Epithelial cell of proximal tubule (primary cell): ENCODE results near the gene OR52N4. TPM values are rescaled to one million over a fixed set of nuclear protein-coding genes. Genes with fewer than 3 reads are reported as not detected.

Experiments used
- DNase-seq: peaks from one replicate; pipeline ENCODE4 v3.0.0-alpha.2; 2011; ENCODE audit warnings: low read depth
- H3K4me3 ChIP-seq: 2 replicates; pipeline ENCODE4 v1.5.1; 2011; ENCODE audit warnings: low read depth, mild to moderate bottlenecking, low read length
- total RNA-seq: library from RNA; depleted of rRNA; stranded (reverse); fragments of >200 nt; gene quantifications from 2 replicates; pipeline ENCODE4 v1.2.3, GENCODE V29; 2015
- TF ChIP-seq, protein P1 (sequence below): conservative IDR thresholded peaks from 2 replicates; pipeline ENCODE4 v1.5.1; 2012; ENCODE audit warnings: low read depth, mild to moderate bottlenecking, low read length

OR52N4 gene
- total RNA-seq, 1 donor from 2014 or later: not detected

DNA sequence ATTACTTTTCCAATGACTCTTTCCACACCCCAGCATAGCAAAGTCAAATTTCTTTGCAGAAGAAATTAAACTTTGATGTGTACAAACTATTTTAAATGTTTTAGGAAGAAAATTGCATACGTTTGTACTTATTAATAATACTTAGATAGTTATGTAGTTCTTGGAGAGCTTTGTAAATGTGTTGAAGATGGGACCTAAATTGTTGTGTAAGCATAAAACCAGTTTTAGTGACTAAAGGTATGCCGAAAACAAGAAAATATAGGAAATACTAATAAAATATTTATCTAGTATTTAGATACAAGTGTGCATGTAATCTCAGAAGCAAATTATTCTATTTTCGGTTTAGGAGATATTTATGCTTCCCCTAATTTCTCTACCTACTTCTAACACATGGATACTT is 4.2 kb upstream of the OR52N4 start:
- no peak overlapping the region for H3K4me3 ChIP-seq
- TF ChIP-seq, protein P1, sequence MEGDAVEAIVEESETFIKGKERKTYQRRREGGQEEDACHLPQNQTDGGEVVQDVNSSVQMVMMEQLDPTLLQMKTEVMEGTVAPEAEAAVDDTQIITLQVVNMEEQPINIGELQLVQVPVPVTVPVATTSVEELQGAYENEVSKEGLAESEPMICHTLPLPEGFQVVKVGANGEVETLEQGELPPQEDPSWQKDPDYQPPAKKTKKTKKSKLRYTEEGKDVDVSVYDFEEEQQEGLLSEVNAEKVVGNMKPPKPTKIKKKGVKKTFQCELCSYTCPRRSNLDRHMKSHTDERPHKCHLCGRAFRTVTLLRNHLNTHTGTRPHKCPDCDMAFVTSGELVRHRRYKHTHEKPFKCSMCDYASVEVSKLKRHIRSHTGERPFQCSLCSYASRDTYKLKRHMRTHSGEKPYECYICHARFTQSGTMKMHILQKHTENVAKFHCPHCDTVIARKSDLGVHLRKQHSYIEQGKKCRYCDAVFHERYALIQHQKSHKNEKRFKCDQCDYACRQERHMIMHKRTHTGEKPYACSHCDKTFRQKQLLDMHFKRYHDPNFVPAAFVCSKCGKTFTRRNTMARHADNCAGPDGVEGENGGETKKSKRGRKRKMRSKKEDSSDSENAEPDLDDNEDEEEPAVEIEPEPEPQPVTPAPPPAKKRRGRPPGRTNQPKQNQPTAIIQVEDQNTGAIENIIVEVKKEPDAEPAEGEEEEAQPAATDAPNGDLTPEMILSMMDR: no peak
- DNase-seq: no peak

DNA sequence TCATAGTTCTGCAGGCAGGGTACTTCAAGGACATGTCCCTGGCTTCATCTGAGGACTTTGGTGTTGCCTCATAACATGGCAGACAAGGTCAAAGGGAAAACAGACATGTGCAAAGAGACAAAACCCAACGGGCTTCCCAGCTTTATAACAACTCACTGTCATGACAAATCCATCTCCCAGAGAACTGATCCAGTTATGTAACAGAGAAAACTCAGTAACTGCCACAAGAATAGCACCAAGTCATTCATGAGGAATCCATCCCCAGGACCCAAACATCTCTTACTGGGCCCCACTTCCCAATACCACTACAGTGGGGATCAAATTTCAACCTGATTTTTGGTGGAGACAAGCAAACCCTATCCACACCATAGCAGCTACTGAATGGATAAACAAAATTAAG is 13.0 kb downstream of the OR52N4 start:
- no peak overlapping the region for H3K4me3 ChIP-seq
- DNase-seq: no peak
- TF ChIP-seq, protein P1: no peak

DNA sequence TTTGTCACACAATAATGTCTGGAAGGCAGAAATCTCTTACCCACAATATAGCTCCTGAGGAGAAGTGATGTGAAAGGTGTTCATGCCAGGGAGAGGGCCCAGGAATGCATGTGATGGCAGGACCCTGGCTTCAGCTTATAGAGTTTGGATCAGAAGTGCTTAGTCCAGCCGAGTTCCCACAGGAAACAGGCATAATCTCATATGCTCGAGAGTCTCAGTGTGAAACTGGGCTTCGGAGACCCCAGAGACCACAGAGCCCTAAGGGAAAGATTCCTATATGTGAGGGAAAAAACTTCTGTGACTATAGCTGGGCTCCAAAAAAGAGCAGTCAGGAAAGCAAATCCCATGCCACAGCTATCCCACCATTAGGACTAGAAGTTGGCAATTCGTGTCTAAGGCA is 29.2 kb downstream of the OR52N4 start, which contains the start of gene OR52N5:
Gene OR52N5, minus strand, starts transcription at position 101 of the 400 bp plus-strand sequence. CDS start 4,721 bp downstream, outside the sequence.
- no peak within 1 kb of the TSS for H3K4me3 ChIP-seq
- TF ChIP-seq, protein P1: no peak
- no peak for DNase-seq

DNA sequence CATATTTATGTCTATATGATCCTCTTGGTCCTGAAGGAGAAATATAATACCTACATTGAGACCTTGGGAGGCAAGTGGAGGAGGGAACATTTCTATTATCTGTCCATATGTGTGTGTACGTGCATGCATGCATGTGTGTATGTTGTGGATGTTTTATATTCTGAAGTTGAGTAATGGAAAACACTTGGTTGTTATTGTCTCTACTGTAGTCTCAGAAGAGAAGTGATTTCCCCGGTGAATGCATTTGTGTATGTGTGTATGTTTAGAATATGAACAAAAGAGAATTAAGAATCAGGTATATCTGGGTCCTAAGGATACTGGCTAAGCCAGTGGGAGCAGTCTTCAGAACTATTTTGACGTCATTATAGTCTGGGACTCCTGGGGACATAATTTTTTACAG is 37.1 kb downstream of the OR52N4 start, which contains the start of gene OR52N1:
Gene OR52N1, minus strand, starts transcription at position 101 of the 400 bp plus-strand sequence. CDS start 2,449 bp downstream, outside the sequence.
- H3K4me3 ChIP-seq: no peak within 1 kb of the TSS
- TF ChIP-seq, protein P1: no peak

DNA sequence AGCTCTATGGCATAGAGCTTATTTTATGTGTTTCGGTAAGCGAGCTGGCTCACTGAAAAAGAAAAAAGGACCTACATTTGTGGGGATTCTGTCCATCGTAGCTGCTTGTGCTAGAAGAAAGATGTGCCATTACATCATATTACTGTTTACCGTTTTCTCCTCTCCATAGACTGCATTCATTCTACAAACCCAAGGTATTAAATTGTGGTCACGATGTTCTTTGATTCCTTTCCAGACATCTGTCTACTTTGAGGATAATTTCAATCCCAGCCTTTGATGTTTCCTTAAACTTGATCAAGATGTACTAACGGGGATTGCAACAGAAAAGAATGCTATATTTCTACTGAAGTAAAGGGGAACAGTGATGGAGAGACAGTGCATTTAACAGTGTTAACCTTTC is 42.5 kb downstream of the OR52N4 start:
- no peak overlapping the region for H3K4me3 ChIP-seq
- DNase-seq: no peak
- TF ChIP-seq, protein P1: no peak

More for the DNA sequence above, 37.1 kb downstream of the OR52N4 start, which contains the start of gene OR52N1:
- DNase-seq: no peak

DNA sequence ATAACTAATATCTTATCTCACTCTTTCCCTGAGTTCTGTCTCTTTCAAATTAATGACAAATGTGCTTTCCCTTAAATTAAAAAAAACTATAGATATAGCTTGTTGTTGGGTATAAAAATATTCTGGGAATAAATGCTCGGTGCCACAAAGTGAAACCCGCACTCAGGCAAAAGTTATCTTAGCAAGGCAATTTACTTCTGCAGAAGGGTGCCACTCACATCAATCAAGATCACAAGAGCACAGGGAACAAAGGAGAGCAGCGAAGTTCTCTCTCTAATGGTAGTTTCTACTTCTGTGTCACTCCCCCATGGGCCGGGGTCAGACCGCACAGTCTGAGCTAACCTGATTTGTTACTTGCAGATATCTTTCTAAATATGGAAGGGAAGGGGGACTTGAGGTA is 49.9 kb downstream of the OR52N4 start:
- TF ChIP-seq, protein P1: no peak
- no peak overlapping the region for H3K4me3 ChIP-seq
- no peak for DNase-seq

Other genes with a start within 250 kb of the OR52N4 start
- not detected in 2 replicates for gene UBQLN3, start 244.3 kb upstream of the OR52N4 start, total RNA-seq
- 0.06 TPM in 1 of 2 replicates, not detected in the other for gene UBQLNL, start 237.5 kb upstream of the OR52N4 start, total RNA-seq
- gene OR52H1, start 205.7 kb upstream of the OR52N4 start, total RNA-seq: not detected in 2 replicates
- gene OR52B6, start 173.4 kb upstream of the OR52N4 start, total RNA-seq: not detected in 2 replicates
- 1.4 and 6.3 TPM in 2 replicates for gene TRIM6, start 157.6 kb upstream of the OR52N4 start, total RNA-seq
- gene TRIM34, start 129.2 kb upstream of the OR52N4 start, total RNA-seq: 2.4 and 7.8 TPM in 2 replicates
- 20.5 and 28.5 TPM in 2 replicates for gene TRIM5, start 69.2 kb upstream of the OR52N4 start, total RNA-seq
- gene TRIM22, start 64.5 kb upstream of the OR52N4 start, total RNA-seq: 8.2 and 18.9 TPM in 2 replicates
- gene OR56B1, start 17.8 kb upstream of the OR52N4 start, total RNA-seq: not detected in 2 replicates
- not detected in 2 replicates for gene OR52N5, start 29.1 kb downstream of the OR52N4 start, total RNA-seq
- not detected in 2 replicates for gene OR52N1, start 37.0 kb downstream of the OR52N4 start, total RNA-seq
- gene OR52N2, start 54.7 kb downstream of the OR52N4 start, total RNA-seq: not detected in 2 replicates
- gene OR52E6, start 87.7 kb downstream of the OR52N4 start, total RNA-seq: not detected in 2 replicates
- gene OR52E8, start 103.4 kb downstream of the OR52N4 start, total RNA-seq: not detected in 2 replicates
- not detected in 2 replicates for gene OR52E4, start 126.4 kb downstream of the OR52N4 start, total RNA-seq
- gene OR52E5, start 139.0 kb downstream of the OR52N4 start, total RNA-seq: not detected in 2 replicates
- gene OR56A3, start 188.0 kb downstream of the OR52N4 start, total RNA-seq: not detected in 2 replicates
- gene OR56A5, start 214.3 kb downstream of the OR52N4 start, total RNA-seq: not detected in 2 replicates
- not detected in 2 replicates for gene OR52L1, start 232.7 kb downstream of the OR52N4 start, total RNA-seq